ENCODE results near the gene TUBB1.

TUBB1 gene

DNA sequence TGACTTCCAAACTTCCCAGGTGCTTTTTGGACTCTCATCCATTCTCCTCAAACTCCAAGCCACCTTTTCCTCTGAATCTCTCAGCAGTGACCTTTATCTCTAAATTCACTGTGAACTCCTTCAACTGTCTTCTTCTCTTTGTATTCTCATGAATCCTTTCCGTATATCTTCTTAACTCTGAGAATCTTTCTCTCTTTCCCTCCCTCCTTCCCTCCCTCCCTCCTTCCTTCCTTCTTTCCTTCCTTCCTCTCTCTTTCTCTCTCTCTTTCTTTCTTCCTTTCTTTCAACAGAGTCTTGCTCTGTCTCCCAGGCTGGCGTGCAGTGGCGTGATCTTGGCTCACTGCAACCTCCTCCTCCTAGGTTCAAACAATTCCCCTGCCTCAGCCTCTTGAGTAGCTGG lies 27.6 kb downstream of the TUBB1 start:
- TF ChIP-seq, protein P1, sequence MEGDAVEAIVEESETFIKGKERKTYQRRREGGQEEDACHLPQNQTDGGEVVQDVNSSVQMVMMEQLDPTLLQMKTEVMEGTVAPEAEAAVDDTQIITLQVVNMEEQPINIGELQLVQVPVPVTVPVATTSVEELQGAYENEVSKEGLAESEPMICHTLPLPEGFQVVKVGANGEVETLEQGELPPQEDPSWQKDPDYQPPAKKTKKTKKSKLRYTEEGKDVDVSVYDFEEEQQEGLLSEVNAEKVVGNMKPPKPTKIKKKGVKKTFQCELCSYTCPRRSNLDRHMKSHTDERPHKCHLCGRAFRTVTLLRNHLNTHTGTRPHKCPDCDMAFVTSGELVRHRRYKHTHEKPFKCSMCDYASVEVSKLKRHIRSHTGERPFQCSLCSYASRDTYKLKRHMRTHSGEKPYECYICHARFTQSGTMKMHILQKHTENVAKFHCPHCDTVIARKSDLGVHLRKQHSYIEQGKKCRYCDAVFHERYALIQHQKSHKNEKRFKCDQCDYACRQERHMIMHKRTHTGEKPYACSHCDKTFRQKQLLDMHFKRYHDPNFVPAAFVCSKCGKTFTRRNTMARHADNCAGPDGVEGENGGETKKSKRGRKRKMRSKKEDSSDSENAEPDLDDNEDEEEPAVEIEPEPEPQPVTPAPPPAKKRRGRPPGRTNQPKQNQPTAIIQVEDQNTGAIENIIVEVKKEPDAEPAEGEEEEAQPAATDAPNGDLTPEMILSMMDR (conservative IDR thresholded peaks at IDR 0.05; ENCODE audit: low read depth, low read length) = no peak
- H3K4me2 ChIP-seq = no peak overlapping the region

DNA sequence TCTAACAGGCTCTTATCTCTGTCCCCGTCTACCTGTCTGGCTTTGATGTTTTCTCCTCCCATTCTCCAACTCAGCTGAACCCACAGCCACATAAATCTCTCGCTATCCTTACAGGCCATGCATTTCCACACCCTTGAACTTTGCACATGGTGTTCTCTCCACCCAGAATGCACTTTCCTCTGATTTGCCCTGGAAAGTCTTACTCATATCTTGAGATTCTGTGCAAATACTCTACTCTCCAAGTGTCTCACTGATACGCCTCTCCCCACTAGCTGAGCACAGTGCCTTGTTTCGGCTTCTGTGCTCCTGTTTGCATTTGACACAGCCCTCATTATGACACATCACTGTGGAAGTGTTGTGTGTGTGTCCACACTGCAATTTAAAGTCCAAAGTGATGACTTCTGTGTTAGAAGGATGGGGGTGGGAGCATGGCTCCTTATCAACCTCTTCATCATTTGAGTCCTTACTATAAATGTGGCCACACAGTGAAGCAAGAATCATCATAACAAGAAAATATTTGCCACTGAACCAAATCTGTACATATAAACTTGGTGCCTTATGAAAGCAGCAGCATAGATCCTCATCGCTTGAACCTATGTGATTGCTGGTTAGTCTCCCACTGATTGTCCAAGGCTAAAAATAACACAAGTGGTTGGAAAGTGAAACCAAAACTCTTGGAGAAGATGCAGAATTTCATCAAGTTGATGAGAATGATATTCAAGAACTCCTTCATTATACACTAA lies 28.9 kb downstream of the TUBB1 start:
- Histone ChIP-seq H3K27ac (no peak overlapping the region), H3K9ac (no peak overlapping the region), H3K36me3 (ENCODE audit: insufficient read depth) (no peaks in the 10 kb centered on the region), H2AFZ (ENCODE audit: low read depth) (no peak overlapping the region), H3K79me2 (ENCODE audit: insufficient read depth, low read depth) (no peaks in the 10 kb centered on the region), H3K27me3 (ENCODE audit: insufficient read depth, low read depth) (no peaks in the 10 kb centered on the region), H3K4me3 (IDR thresholded peaks at IDR 0.05; ENCODE audit: insufficient read depth, low read depth, low read length) (no peak overlapping the region), H3K4me2 (no peak overlapping the region), H4K20me1 (ENCODE audit: insufficient read depth) (no peaks in the 10 kb centered on the region), H3K4me1 (ENCODE audit: low read depth, poor library complexity, severe bottlenecking) (peaks cover 3% of the 10 kb centered on the region)
- TF ChIP-seq, protein P1 (conservative IDR thresholded peaks at IDR 0.05; ENCODE audit: low read depth, low read length) = no peak

More for the DNA sequence above, 27.6 kb downstream of the TUBB1 start:
- no peak overlapping the region for H3K4me3 ChIP-seq (IDR thresholded peaks at IDR 0.05; ENCODE audit: insufficient read depth, low read depth, low read length)
- H3K79me2 ChIP-seq (ENCODE audit: insufficient read depth, low read depth) = peaks cover 7% of the 10 kb centered on the region
- no peak overlapping the region for H2AFZ ChIP-seq (ENCODE audit: low read depth)
- H4K20me1 ChIP-seq (ENCODE audit: insufficient read depth) = no peaks in the 10 kb centered on the region
- H3K36me3 ChIP-seq (ENCODE audit: insufficient read depth) = no peaks in the 10 kb centered on the region
- H3K27me3 ChIP-seq (ENCODE audit: insufficient read depth, low read depth) = no peaks in the 10 kb centered on the region
- H3K9ac ChIP-seq = no peak overlapping the region
- H3K27ac ChIP-seq = no peak overlapping the region
- peaks cover 6% of the 10 kb centered on the region for H3K4me1 ChIP-seq (ENCODE audit: low read depth, poor library complexity, severe bottlenecking)

- TF ChIP-seq, protein P1 (conservative IDR thresholded peaks at IDR 0.05; ENCODE audit: low read depth, low read length) = no peak
- Histone ChIP-seq H3K4me2 (no peak overlapping the region), H2AFZ (ENCODE audit: low read depth) (no peak overlapping the region), H3K4me3 (IDR thresholded peaks at IDR 0.05; ENCODE audit: insufficient read depth, low read depth, low read length) (no peak overlapping the region), H3K9ac (no peak overlapping the region), H3K27ac (no peak overlapping the region), H3K36me3 (ENCODE audit: insufficient read depth) (no peaks in the 10 kb centered on the region), H4K20me1 (ENCODE audit: insufficient read depth) (no peaks in the 10 kb centered on the region), H3K27me3 (ENCODE audit: insufficient read depth, low read depth) (no peaks in the 10 kb centered on the region), H3K4me1 (ENCODE audit: low read depth, poor library complexity, severe bottlenecking) (no peaks in the 10 kb centered on the region), H3K79me2 (ENCODE audit: insufficient read depth, low read depth) (no peaks in the 10 kb centered on the region)
Measured at GRCh38 chr20:59048681-59049030, 29.4 kb downstream of the TUBB1 start.

DNA sequence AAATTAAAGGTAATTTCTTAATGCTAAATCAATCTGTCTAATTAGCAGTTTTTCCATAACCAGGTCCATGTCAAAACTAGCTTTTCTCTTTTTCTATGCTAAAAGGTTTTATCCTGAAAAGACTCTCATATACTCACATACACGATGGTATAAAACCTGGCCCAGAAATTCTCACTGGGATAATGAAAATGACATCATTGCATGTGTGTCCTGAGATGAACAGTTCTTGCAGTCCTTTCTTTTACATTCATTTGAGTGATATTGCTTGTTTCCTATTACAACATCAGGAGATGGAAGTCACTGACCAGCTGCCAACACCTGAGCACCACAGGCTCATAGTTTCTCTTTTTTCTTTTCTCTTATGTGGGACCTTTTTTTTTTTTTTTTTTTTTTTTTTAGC lies 31.2 kb downstream of the TUBB1 start:
- H2AFZ ChIP-seq (ENCODE audit: low read depth) = no peak overlapping the region
- H3K79me2 ChIP-seq (ENCODE audit: insufficient read depth, low read depth) = no peaks in the 10 kb centered on the region
- H4K20me1 ChIP-seq (ENCODE audit: insufficient read depth) = no peaks in the 10 kb centered on the region
- H3K4me3 ChIP-seq (IDR thresholded peaks at IDR 0.05; ENCODE audit: insufficient read depth, low read depth, low read length) = no peak overlapping the region
- TF ChIP-seq, protein P1 (conservative IDR thresholded peaks at IDR 0.05; ENCODE audit: low read depth, low read length) = no peak
- no peak overlapping the region for H3K4me2 ChIP-seq
- no peaks in the 10 kb centered on the region for H3K36me3 ChIP-seq (ENCODE audit: insufficient read depth)
- H3K27ac ChIP-seq = no peak overlapping the region
- H3K4me1 ChIP-seq (ENCODE audit: low read depth, poor library complexity, severe bottlenecking) = no peaks in the 10 kb centered on the region
- H3K9ac ChIP-seq = no peak overlapping the region
- H3K27me3 ChIP-seq (ENCODE audit: insufficient read depth, low read depth) = no peaks in the 10 kb centered on the region
